NCI-H2107 treated with DMSO at 0.1 percent for 48 hours (cell line): Measurements from ENCODE around the gene TNFAIP8L3.
"Not testable (repeated sequence)": the region's sequence is repeated elsewhere in the genome, so short reads cannot be mapped to it uniquely, and the experiment has no call there.

ENCODE experiments used
- DNase-seq: peaks from one replicate; lab custom pipeline; 2025; ENCODE audit not compliant: unreplicated experiment; lab: John Stamatoyannopoulos, UW

Gene TNFAIP8L3

GRCh38 chr15:51094606-51095569 lies at the start of gene TNFAIP8L3:
Gene TNFAIP8L3, minus strand, starts transcription at chr15:51094906. Its CDS starts 311 bp downstream, at chr15:51094595.
- DNase-seq = no peak

- DNase-seq = no peak
These were observed 49.4 kb upstream of the TNFAIP8L3 start for GRCh38 chr15:51144021-51144532.

GRCh38 chr15:51140347-51140746 lies 45.6 kb upstream of the TNFAIP8L3 start:
- not testable (repeated sequence) for DNase-seq

GRCh38 chr15:51139091-51139490 lies 44.4 kb upstream of the TNFAIP8L3 start:
- DNase-seq = no peak

GRCh38 chr15:51137880-51138430 lies 43.2 kb upstream of the TNFAIP8L3 start:
- DNase-seq = no peak

- DNase-seq = no peak
These were observed 42.3 kb upstream of the TNFAIP8L3 start for GRCh38 chr15:51137024-51137423.

GRCh38 chr15:51135276-51135675 lies 40.6 kb upstream of the TNFAIP8L3 start:
- no peak for DNase-seq

- no peak for DNase-seq
These were observed 39.9 kb upstream of the TNFAIP8L3 start for GRCh38 chr15:51134416-51135199.

- DNase-seq = no peak
These were observed 38.5 kb upstream of the TNFAIP8L3 start for GRCh38 chr15:51133140-51133765.

- DNase-seq = no peak
These were observed 37.9 kb upstream of the TNFAIP8L3 start for GRCh38 chr15:51132384-51133139.

GRCh38 chr15:51131596-51132290 lies 37.0 kb upstream of the TNFAIP8L3 start:
- no peak for DNase-seq

GRCh38 chr15:51130344-51130743 lies 35.6 kb upstream of the TNFAIP8L3 start:
- DNase-seq = no peak

GRCh38 chr15:51129535-51130188 lies 35.0 kb upstream of the TNFAIP8L3 start:
- DNase-seq = no peak

GRCh38 chr15:51128701-51129100 lies 34.0 kb upstream of the TNFAIP8L3 start:
- DNase-seq = no peak

GRCh38 chr15:51126842-51127241 lies 32.1 kb upstream of the TNFAIP8L3 start:
- no peak for DNase-seq

- not testable (repeated sequence) for DNase-seq
These were observed 28.3 kb upstream of the TNFAIP8L3 start for GRCh38 chr15:51123002-51123401.

- no peak for DNase-seq
These were observed 27.0 kb upstream of the TNFAIP8L3 start for GRCh38 chr15:51121631-51122225.

- no peak for DNase-seq
These were observed 26.4 kb upstream of the TNFAIP8L3 start for GRCh38 chr15:51121118-51121517.

GRCh38 chr15:51119120-51119519 lies 24.4 kb upstream of the TNFAIP8L3 start:
- DNase-seq = no peak
